Stomach (tissue), 9 donors: Measurements from ENCODE around the gene IQUB. TPM values are rescaled to one million over a fixed set of nuclear protein-coding genes. Genes with fewer than 3 reads are reported as not detected.
"Not testable (repeated sequence)": the region's sequence is repeated elsewhere in the genome, so short reads cannot be mapped to it uniquely, and the experiment has no call there.

Source experiments
- DNase-seq, 2 donors: peaks; one replicate each; pipeline versions ENCODE4 v3.0.0 to v3.0.0-alpha.2; 2013 to 2019
- H3K27ac ChIP-seq, 5 donors: fragments of 200-600 bp in 4 of 5; sonication (generic) in 4 of 5; one replicate each; pipeline ENCODE4 v1.5.1; 2013 to 2019; ENCODE audit warnings: mild to moderate bottlenecking in 1 of 5, moderate library complexity in 1 of 5
- H3K27me3 ChIP-seq, 3 donors: fragments of 200-600 bp; sonication (generic); one replicate each; pipeline ENCODE4 v1.5.1; 2017 to 2019; ENCODE audit warnings: mixed run types in 1 of 3
- H3K36me3 ChIP-seq, 4 donors: fragments of 200-600 bp; sonication (generic); 1 replicate in 3 of 4; 2 replicates in 1 of 4; pipeline ENCODE4 v1.5.1; 2016 to 2019
- H3K4me1 ChIP-seq, 4 donors: fragments of 200-600 bp; sonication (generic); one replicate each; pipeline ENCODE4 v1.5.1; 2016 to 2019
- H3K4me3 ChIP-seq, 4 donors: fragments of 200-600 bp; sonication (generic) in 3 of 4; one replicate each; pipeline ENCODE4 v1.5.1; 2016 to 2019; ENCODE audit warnings: mild to moderate bottlenecking in 1 of 4
- H3K9me3 ChIP-seq, 4 donors: fragments of 200-600 bp; sonication (generic); one replicate each; pipeline ENCODE4 v1.5.1; 2016 to 2019
- CTCF ChIP-seq, 7 experiments: fragments of 450-650 bp in 4 of 7; fragments of 200-600 bp in 3 of 7; sonication (generic) in 3 of 7; IDR thresholded peaks; one replicate each; pipeline ENCODE4 v1.5.1; 2016 to 2019; ENCODE audit warnings: antibody characterized with exemption in 7 of 7, control low read depth in 2 of 7, mild to moderate bottlenecking in 1 of 7
- EP300 ChIP-seq: sonication (generic); formaldehyde crosslinking; IDR thresholded peaks from one replicate; pipeline ENCODE4 v1.6.1; 2017; ENCODE audit warnings: antibody characterized with exemption
- POLR2A ChIP-seq, 4 donors: fragments of 450-650 bp; IDR thresholded peaks; one replicate each; pipeline ENCODE4 v1.6.1; 2016; ENCODE audit warnings: antibody characterized with exemption in 4 of 4, control low read depth in 2 of 4, mild to moderate bottlenecking in 1 of 4, moderate library complexity in 1 of 4
- POLR2AphosphoS5 ChIP-seq, 3 donors: sonication (generic); formaldehyde crosslinking; IDR thresholded peaks; one replicate each; pipeline ENCODE4 v1.6.1; 2016; ENCODE audit warnings: antibody characterized with exemption in 3 of 3
- WGBS, 5 donors: extraction: QIAGEN DNeasy Blood & Tissue Kit in 3 of 5; methylation state at CpG; one replicate each; pipeline versions ENCODE4 v1.1.5 to v1.1.7; 2013 to 2018; 5-methylcytosine and 5-hydroxymethylcytosine counted together
- intact Hi-C: fragments of 100-400 bp; cut with DNase I; formaldehyde crosslinking; loops from one replicate; pipeline ENCODE4 v1.15.1; 2023; ENCODE audit warnings: low total_unique reads
- polyA plus RNA-seq, 3 donors: library from polyadenylated mRNA; stranded (reverse); fragments of 200-250 nt; gene quantifications; one replicate each; pipeline ENCODE4 v1.2.3, GENCODE V29; 2013
- total RNA-seq, 5 donors: library from RNA; depleted of rRNA; stranded (reverse); fragments of >200 nt; gene quantifications; one replicate each; pipeline versions ENCODE4 v1.1.0 to v1.2.3, GENCODE V29; 2014 to 2016
- donor health status: healthy with polysubstance abuse.
- donor health status: Bipolar disorder and iron deficiency.
- donor health status: healthy.

The IQUB gene
- total and polyA plus RNA-seq, 8 donors: 0.05 to 2.7 (median 0.34) TPM; not detected in 4

DNA sequence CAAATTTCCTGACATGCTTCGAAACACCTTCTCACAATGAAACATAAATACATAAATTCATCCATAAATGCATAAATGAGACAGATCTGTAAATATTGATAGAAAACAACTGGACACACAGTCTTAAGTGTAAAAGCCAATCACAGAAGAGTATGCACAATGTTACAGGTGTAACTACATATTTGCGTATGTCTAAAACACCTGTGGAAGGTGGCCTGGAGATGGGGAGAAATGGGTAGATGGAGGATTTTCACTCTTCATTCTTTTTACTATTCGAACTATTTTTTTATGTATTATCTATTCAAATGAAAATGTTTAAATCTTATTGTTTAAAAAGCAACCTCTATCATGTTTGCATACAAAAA lies 860 bp downstream of the IQUB start:
- H3K4me3 ChIP-seq: no peak overlapping the region

GRCh38 chr7:123532788-123533552 lies 1.4 kb downstream of the IQUB start:
- H3K4me1 ChIP-seq: peaks cover 5 to 27% (median 16%) of the 10 kb centered on the region in 4 donors
- H3K9me3 ChIP-seq, H3K27ac ChIP-seq, intact Hi-C loops, H3K36me3 ChIP-seq: not testable (repeated sequence)
- DNase-seq: peak in 1 of 2 donors; percentile 58
- 3 to 10% (median 5%) methylated on average over 11 to 29 of the region's 33 CpGs for WGBS, 5 donors
- peak overlapping the region; percentile 37 to 46 (median 40) for H3K4me3 ChIP-seq
- peaks cover 0 to 38% (median 9%) of the 10 kb centered on the region in 3 donors for H3K27me3 ChIP-seq

More for the DNA sequence above, 860 bp downstream of the IQUB start:
- TF ChIP-seq CTCF (IDR thresholded peaks at IDR 0.05) (no peak), POLR2AphosphoS5 (IDR thresholded peaks at IDR 0.05) (no peak), EP300 (no peak), POLR2A (IDR thresholded peaks at IDR 0.05) (no peak)
- Histone ChIP-seq H3K27me3 (peaks cover 0 to 38% (median 9%) of the 10 kb centered on the region in 3 donors), H3K27ac (peak overlapping the region in 1 of 5 donors; percentile 92), H3K36me3 (no peaks in the 10 kb centered on the region), H3K4me1 (peaks cover 5 to 31% (median 16%) of the 10 kb centered on the region in 4 donors), H3K9me3 (no peaks in the 10 kb centered on the region)
- no peak for DNase-seq
- intact Hi-C loops: no loop called here
- 78 to 86% (median 80%) methylated on average over 3 of the region's 3 CpGs for WGBS, 5 donors

- H3K4me3 ChIP-seq: peak overlapping the region; percentile 37 to 46 (median 40)
- intact Hi-C loops: not testable (repeated sequence)
- 17 to 30% (median 24%) methylated on average over 4 to 6 of the region's 14 CpGs for WGBS, 5 donors
Observed at GRCh38 chr7:123532343-123532742, 2.1 kb downstream of the IQUB start.

DNA sequence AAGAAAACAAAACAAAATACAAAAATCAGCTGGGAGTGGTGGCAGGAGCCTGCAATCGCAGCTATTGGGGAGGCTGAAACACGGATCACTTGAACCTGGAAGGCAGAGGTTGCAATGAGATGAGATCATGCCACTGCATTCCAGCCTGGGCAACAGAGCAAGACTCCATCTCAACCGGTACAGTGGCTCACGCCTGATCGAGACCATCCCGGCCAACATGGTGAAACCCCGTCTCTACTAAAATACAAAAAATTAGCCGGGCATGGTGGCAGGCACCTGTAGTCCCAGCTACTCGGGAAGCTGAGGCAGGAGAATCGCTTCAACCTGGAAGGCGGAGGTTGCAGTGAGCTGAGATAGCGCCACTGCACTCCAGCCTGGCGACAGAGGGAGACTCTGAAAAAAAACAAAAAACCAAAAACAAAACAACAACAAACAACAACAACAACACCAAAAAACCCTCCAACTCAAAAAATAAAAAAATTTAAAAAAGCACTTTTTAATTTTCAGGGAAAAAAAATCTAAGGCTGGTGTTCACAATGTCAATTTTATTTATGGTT lies 4.3 kb downstream of the IQUB start:
- DNase-seq, H3K4me3 ChIP-seq, intact Hi-C loops, H3K9me3 ChIP-seq, H3K27ac ChIP-seq, H3K36me3 ChIP-seq: not testable (repeated sequence)
- H3K27me3 ChIP-seq: peaks cover 0 to 38% (median 9%) of the 10 kb centered on the region in 3 donors
- peaks cover 5 to 21% (median 13%) of the 10 kb centered on the region in 4 donors for H3K4me1 ChIP-seq
- WGBS, 5 donors: 92 to 98% (median 94%) methylated on average over 12 to 13 of the region's 13 CpGs

More at GRCh38 chr7:123532343-123532742, 2.1 kb downstream of the IQUB start:
- DNase-seq, H3K36me3 ChIP-seq, H3K27ac ChIP-seq, H3K9me3 ChIP-seq: not testable (repeated sequence)
- H3K27me3 ChIP-seq: peaks cover 0 to 38% (median 9%) of the 10 kb centered on the region in 3 donors
- peaks cover 5 to 26% (median 16%) of the 10 kb centered on the region in 4 donors for H3K4me1 ChIP-seq

GRCh38 chr7:123528265-123528664 lies 6.1 kb downstream of the IQUB start:
- peaks cover 0 to 28% (median 9%) of the 10 kb centered on the region in 3 donors for H3K27me3 ChIP-seq
- intact Hi-C loops: no loop called here
- TF ChIP-seq CTCF (IDR thresholded peaks at IDR 0.05) (no peak), POLR2A (IDR thresholded peaks at IDR 0.05) (no peak), POLR2AphosphoS5 (IDR thresholded peaks at IDR 0.05) (no peak), EP300 (no peak)
- peaks cover 0 to 11% (median 3%) of the 10 kb centered on the region in 4 donors for H3K4me1 ChIP-seq
- no peak overlapping the region for H3K4me3 ChIP-seq
- DNase-seq: no peak
- 90 to 98% (median 93%) methylated on average over 5 of the region's 5 CpGs for WGBS, 5 donors
- H3K27ac ChIP-seq: no peak overlapping the region
- no peaks in the 10 kb centered on the region for H3K36me3 ChIP-seq
- no peaks in the 10 kb centered on the region for H3K9me3 ChIP-seq

DNA sequence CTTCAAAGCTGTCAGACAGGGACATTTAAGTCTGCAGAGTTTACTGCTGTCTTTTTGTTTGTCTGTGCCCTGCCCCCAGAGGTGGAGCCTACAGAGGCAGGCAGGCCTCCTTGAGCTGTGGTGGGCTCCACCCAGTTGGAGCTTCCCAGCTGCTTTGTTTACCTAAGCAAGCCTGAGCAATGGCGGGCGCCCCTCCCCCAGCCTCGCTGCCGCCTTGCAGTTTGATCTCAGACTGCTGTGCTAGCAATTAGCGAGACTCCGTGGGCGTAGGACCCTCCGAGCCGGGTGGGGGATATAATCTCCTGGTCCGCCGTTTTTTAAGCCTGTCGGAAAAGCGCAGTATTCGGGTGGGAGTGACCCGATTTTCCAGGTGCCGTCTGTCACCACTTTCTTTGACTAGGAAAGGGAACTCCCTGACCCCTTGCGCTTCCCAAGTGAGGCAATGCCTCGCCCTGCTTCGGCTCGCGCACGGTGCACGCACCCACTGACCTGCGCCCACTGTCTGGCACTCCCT lies 6.6 kb downstream of the IQUB start:
- H3K36me3 ChIP-seq, H3K9me3 ChIP-seq, intact Hi-C loops, H3K4me3 ChIP-seq, DNase-seq, H3K4me1 ChIP-seq, H3K27ac ChIP-seq: not testable (repeated sequence)
- peaks cover 0 to 23% (median 7%) of the 10 kb centered on the region in 3 donors for H3K27me3 ChIP-seq
- 58 to 94% (median 83%) methylated on average over 12 to 21 of the region's 24 CpGs for WGBS, 5 donors

DNA sequence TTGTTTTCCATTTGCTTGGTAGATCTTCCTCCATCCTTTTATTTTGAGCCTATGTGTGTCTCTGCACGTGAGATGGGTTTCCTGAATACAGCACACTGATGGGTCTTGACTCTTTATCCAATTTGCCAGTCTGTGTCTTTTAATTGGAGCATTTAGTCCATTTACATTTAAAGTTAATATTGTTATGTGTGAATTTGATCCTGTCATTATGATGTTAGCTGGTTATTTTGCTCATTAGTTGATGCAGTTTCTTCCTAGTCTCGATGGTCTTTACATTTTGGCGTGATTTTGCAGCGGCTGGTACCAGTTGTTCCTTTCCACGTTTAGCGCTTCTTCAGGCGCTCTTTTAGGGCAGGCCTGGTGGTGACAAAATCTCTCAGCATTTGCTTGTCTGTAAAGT lies 7.9 kb downstream of the IQUB start:
- WGBS, 5 donors: 92 to 97% (median 95%) methylated on average over 6 of the region's 7 CpGs
- H3K4me3 ChIP-seq, H3K4me1 ChIP-seq, DNase-seq, intact Hi-C loops, H3K36me3 ChIP-seq, H3K9me3 ChIP-seq, H3K27ac ChIP-seq: not testable (repeated sequence)
- peaks cover 0 to 14% (median 0%) of the 10 kb centered on the region in 3 donors for H3K27me3 ChIP-seq
